Calu3 (cell line): Measurements from ENCODE around the gene NTRK2. TPM values are rescaled to one million over a fixed set of nuclear protein-coding genes. Genes with fewer than 3 reads are reported as not detected.

Experiments used
- BruUV-seq: library from RNA; stranded (reverse); fragments of 400-500 nt; replicated peaks from 2 replicates; lab custom pipeline; 2021; lab: Mats Ljungman, UMichigan
- CTCF ChIA-PET: fragments of 300-600 bp; sonication (Branson Sonifier 250); formaldehyde crosslinking; loops from one replicate; lab custom pipeline; 2022; ENCODE audit warnings: antibody characterized with exemption; lab: Charles Lee
- DNase-seq: peaks from one replicate; pipeline ENCODE4 v3.0.0; 2022
- H3K27ac Mint-ChIP-seq: one replicate; pipeline ENCODE4 v1.8.0; 2022; ENCODE audit warnings: mixed read lengths; ENCODE audit not compliant: unreplicated experiment
- H3K27me3 Mint-ChIP-seq: one replicate; pipeline ENCODE4 v1.8.0; 2022; ENCODE audit warnings: mixed read lengths; ENCODE audit not compliant: unreplicated experiment
- H3K36me3 Mint-ChIP-seq: one replicate; pipeline ENCODE4 v1.8.0; 2022; ENCODE audit warnings: mild to moderate bottlenecking, moderate library complexity, mixed read lengths; ENCODE audit not compliant: insufficient read depth, unreplicated experiment
- H3K4me1 Mint-ChIP-seq: one replicate; pipeline ENCODE4 v1.8.0; 2022; ENCODE audit warnings: mild to moderate bottlenecking, low read depth, mixed read lengths; ENCODE audit not compliant: unreplicated experiment
- H3K4me3 Mint-ChIP-seq: one replicate; pipeline ENCODE4 v1.8.0; 2022; ENCODE audit warnings: mild to moderate bottlenecking, low read depth, moderate library complexity, mixed read lengths; ENCODE audit not compliant: unreplicated experiment
- H3K9me3 Mint-ChIP-seq: one replicate; pipeline ENCODE4 v1.8.0; 2022; ENCODE audit warnings: low read depth, mixed read lengths; ENCODE audit not compliant: unreplicated experiment
- intact Hi-C: fragments of 100-400 bp; cut with micrococcal nuclease; formaldehyde crosslinking; loops from one replicate; pipeline ENCODE4 v1.10.0; 2022; ENCODE audit not compliant: unreplicated experiment
- total RNA-seq: library from RNA; stranded (reverse); gene quantifications from 2 replicates; pipeline ENCODE4 v1.2.3, GENCODE V29; 2022
- TF ChIP-seq, protein P1 (sequence below): fragments of 200-600 bp; IDR thresholded peaks from one replicate; pipeline ENCODE4 v1.8.0; 2022; ENCODE audit warnings: antibody characterized with exemption; ENCODE audit not compliant: unreplicated experiment

Gene NTRK2
- total RNA-seq, 1 experiment from 2014 or later: 2.1 TPM

DNA sequence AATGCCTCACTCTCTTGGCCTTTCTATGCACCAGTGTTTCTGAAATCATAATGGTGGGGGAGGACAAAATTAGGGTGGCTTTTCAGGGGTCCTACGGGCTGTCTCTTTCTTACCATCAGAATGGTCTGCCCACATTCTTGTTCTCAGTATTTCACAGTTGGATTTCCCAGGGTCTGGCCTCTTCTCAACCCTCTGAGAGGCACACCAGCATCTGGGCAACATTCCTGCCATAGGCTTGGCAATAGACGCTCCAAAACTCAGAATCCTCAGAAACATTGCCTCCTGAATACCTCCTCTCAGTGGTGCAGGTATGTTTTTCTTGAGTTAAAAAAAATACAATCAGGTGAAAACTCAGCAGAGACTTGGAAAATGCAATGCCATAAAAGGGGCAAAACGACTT, 358.3 kb downstream of the NTRK2 start:
- Mint-ChIP-seq H3K4me1 (no peaks in the 10 kb centered on the region), H3K4me3 (no peak overlapping the region), H3K9me3 (peaks cover 3% of the 10 kb centered on the region), H3K27ac (no peak overlapping the region), H3K36me3 (no peaks in the 10 kb centered on the region), H3K27me3 (no peaks in the 10 kb centered on the region)
- CTCF ChIA-PET: no interaction called here
- intact Hi-C loops: no loop called here
- DNase-seq: no peak
- TF ChIP-seq, protein P1, sequence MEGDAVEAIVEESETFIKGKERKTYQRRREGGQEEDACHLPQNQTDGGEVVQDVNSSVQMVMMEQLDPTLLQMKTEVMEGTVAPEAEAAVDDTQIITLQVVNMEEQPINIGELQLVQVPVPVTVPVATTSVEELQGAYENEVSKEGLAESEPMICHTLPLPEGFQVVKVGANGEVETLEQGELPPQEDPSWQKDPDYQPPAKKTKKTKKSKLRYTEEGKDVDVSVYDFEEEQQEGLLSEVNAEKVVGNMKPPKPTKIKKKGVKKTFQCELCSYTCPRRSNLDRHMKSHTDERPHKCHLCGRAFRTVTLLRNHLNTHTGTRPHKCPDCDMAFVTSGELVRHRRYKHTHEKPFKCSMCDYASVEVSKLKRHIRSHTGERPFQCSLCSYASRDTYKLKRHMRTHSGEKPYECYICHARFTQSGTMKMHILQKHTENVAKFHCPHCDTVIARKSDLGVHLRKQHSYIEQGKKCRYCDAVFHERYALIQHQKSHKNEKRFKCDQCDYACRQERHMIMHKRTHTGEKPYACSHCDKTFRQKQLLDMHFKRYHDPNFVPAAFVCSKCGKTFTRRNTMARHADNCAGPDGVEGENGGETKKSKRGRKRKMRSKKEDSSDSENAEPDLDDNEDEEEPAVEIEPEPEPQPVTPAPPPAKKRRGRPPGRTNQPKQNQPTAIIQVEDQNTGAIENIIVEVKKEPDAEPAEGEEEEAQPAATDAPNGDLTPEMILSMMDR: no peak
- no TSS peak for BruUV-seq

DNA sequence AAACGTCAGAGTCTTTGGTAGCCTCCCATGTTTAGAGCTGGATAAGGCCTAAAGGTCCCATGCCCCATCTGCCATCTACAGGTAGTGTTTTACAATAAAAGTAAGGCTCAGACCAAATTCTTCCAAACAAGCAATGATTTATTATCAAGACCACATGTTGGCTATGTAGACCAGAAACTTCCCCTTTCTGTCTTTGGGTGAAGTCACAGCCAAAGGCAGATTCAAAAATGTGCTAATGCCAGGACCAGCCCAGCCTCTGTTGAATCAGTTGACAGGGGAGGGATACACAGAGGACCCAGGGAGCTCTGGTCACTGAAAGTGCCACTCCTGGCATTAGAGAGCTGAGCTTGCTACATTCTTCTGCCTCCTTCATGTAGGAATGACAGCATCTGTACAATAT, 360.8 kb downstream of the NTRK2 start:
- no peaks in the 10 kb centered on the region for H3K36me3 Mint-ChIP-seq
- no peaks in the 10 kb centered on the region for H3K27me3 Mint-ChIP-seq
- peaks cover 3% of the 10 kb centered on the region for H3K9me3 Mint-ChIP-seq
- TF ChIP-seq, protein P1: no peak
- BruUV-seq: no TSS peak
- H3K4me1 Mint-ChIP-seq: no peaks in the 10 kb centered on the region
- intact Hi-C loops: no loop called here
- DNase-seq: no peak
- H3K4me3 Mint-ChIP-seq: no peak overlapping the region
- CTCF ChIA-PET: no interaction called here
- no peak overlapping the region for H3K27ac Mint-ChIP-seq

DNA sequence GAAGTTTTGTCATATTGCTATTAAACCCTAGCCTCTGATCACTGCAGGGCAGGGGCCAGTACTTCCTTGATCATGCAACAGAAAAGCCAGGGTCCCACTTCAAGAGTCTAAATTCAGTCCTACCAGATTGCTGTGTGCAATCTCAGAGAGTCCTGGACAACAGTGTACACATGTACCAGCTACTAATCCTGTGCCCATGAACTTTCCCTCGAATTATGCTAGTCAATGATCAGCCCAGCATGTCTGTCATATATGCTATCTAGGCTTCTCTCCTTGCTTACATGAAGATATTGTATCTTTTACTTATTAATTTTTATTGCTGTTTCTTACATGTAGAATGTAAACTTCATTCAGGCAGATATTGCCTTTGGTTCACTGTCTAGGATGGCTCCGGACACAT, 367.0 kb downstream of the NTRK2 start:
- CTCF ChIA-PET: no interaction called here
- DNase-seq: no peak
- H3K9me3 Mint-ChIP-seq: no peaks in the 10 kb centered on the region

DNA sequence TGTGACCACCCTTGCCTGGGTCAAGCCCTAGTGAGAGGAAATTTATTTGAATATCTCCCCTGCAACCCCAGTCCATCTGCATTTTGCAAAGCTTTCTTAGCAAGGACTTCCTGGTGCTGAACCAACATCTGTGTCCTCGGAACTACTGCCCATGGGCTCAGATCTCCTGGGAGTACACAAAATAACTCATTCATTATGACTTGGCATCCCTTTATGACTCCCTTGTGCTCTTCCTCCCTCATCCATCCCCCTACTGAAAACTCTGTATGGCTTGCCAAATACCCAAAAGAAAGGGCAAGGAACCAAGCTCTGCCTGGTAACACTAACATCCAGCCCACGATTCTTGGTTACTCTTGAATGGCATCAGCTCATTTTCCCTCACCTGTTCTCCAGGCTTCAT, 368.5 kb downstream of the NTRK2 start:
- H3K4me3 Mint-ChIP-seq: no peak overlapping the region
- no TSS peak for BruUV-seq
- no peaks in the 10 kb centered on the region for H3K27me3 Mint-ChIP-seq
- H3K36me3 Mint-ChIP-seq: no peaks in the 10 kb centered on the region
- H3K9me3 Mint-ChIP-seq: no peaks in the 10 kb centered on the region
- no peak overlapping the region for H3K27ac Mint-ChIP-seq
- no peak for DNase-seq
- TF ChIP-seq, protein P1: no peak
- no peaks in the 10 kb centered on the region for H3K4me1 Mint-ChIP-seq
- CTCF ChIA-PET: interaction anchor here (0.7 kb wide), 2 partner anchors 253 to 393 kb away, joined by 4 read pairs; no protein-coding TSS in a partner anchor
- intact Hi-C loops: no loop called here

More for the DNA sequence above, 367.0 kb downstream of the NTRK2 start:
- Mint-ChIP-seq H3K4me1 (no peaks in the 10 kb centered on the region), H3K27me3 (no peaks in the 10 kb centered on the region), H3K4me3 (no peak overlapping the region), H3K36me3 (no peaks in the 10 kb centered on the region), H3K27ac (no peak overlapping the region)
- TF ChIP-seq, protein P1: no peak
- intact Hi-C loops: no loop called here
- no TSS peak for BruUV-seq
